HG03196 (cell line): ENCODE data around the gene CACNB1.
A peak's percentile ranks its signal among the peaks of the same experiment; 100 is the strongest.

Experiments used
- ATAC-seq: cut with Tn5 transposase; IDR thresholded peaks from one replicate; pipeline ENCODE4 v1.9.1; 2021; ENCODE audit not compliant: unreplicated experiment

Gene CACNB1

GRCh38 chr17:39153599-39154051 is 43.8 kb downstream of the CACNB1 start:
- ATAC-seq = peak; percentile 47

GRCh38 chr17:39151943-39152818 is 45.3 kb downstream of the CACNB1 start:
- no peak for ATAC-seq

- ATAC-seq = no peak
Observed at GRCh38 chr17:39151150-39151942, 46.1 kb downstream of the CACNB1 start, which contains the start of gene PLXDC1. TSS of gene PLXDC1 (minus strand) at chr17:39151637. CDS start at chr17:39151437, 200 bp downstream.

GRCh38 chr17:39150795-39151149 is 46.7 kb downstream of the CACNB1 start:
- no peak for ATAC-seq

GRCh38 chr17:39150104-39150634 is 47.3 kb downstream of the CACNB1 start:
- no peak for ATAC-seq

GRCh38 chr17:39147221-39148185 is 50.0 kb downstream of the CACNB1 start:
- no peak for ATAC-seq

- no peak for ATAC-seq
Observed at GRCh38 chr17:39146273-39146672, 51.2 kb downstream of the CACNB1 start.

GRCh38 chr17:39145143-39145542 is 52.3 kb downstream of the CACNB1 start:
- no peak for ATAC-seq

GRCh38 chr17:39144416-39144840 is 53.0 kb downstream of the CACNB1 start:
- no peak for ATAC-seq

- ATAC-seq = no peak
Observed at GRCh38 chr17:39143552-39144093, 53.8 kb downstream of the CACNB1 start.

- no peak for ATAC-seq
Observed at GRCh38 chr17:39141915-39142664, 55.4 kb downstream of the CACNB1 start.

- no peak for ATAC-seq
Observed at GRCh38 chr17:39141294-39141693, 56.2 kb downstream of the CACNB1 start.

- no peak for ATAC-seq
Observed at GRCh38 chr17:39139561-39139960, 57.9 kb downstream of the CACNB1 start.

- ATAC-seq = no peak
Observed at GRCh38 chr17:39139161-39139511, 58.3 kb downstream of the CACNB1 start.

- ATAC-seq = no peak
Observed at GRCh38 chr17:39138431-39139160, 58.9 kb downstream of the CACNB1 start.

- no peak for ATAC-seq
Observed at GRCh38 chr17:39134878-39135277, 62.6 kb downstream of the CACNB1 start.

GRCh38 chr17:39132192-39132610 is 65.3 kb downstream of the CACNB1 start:
- no peak for ATAC-seq

GRCh38 chr17:39131616-39132015 is 65.9 kb downstream of the CACNB1 start:
- no peak for ATAC-seq

GRCh38 chr17:39130205-39130604 is 67.3 kb downstream of the CACNB1 start:
- no peak for ATAC-seq
